Articular chondrocyte of knee joint (primary cell): ENCODE measurements around the gene RAB37. TPM values are rescaled to one million over a fixed set of nuclear protein-coding genes. Genes with fewer than 3 reads are reported as not detected.

ENCODE experiments used
- total RNA-seq: library from RNA; depleted of rRNA; stranded (reverse); fragments of >200 nt; gene quantifications from 2 replicates; pipeline ENCODE4 v1.2.3, GENCODE V29; 2012

RAB37 gene, protein sequence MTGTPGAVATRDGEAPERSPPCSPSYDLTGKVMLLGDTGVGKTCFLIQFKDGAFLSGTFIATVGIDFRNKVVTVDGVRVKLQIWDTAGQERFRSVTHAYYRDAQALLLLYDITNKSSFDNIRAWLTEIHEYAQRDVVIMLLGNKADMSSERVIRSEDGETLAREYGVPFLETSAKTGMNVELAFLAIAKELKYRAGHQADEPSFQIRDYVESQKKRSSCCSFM
- 1.0 and 1.3 TPM in 2 replicates for total RNA-seq

DNA sequence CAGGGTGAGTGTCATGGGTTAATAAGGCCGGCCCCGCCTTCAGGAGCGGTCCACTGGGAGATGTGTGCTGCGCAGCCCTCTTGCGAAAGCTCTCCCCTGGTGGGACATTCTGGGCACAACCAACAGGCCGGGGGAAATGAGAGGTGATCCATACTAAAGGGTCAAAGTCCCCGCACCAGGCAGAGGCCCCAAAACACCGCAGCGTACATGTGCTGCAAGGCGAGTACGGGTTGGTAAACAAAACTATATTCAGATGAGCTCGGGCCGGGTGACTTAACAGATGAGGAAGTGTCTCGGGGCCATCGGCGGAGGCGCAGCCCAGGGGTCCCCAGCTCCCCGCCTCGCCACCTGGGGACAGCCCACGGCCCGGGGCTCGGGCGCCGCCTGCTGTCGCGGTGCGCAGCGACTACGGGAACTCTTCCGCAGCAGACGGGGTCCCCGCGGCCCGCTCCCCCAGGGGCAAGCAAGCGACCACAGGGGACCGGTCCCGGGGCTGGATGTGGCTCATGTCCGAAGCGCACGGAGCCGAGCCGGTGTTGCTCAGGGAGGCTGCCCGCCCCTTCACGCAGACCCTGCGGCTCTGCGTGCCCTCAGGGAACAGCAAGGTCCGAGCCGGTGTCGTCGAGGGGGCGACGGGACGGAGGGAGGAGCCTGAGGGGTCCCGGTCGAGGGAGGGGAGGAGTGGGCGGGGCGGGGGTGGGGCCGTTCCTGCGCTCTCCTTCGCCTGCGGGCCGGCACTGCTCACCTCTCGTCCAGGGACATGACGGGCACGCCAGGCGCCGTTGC is at the start of gene RAB37:
Gene RAB37 (plus strand): TSS at position 744 of the 786 bp plus-strand sequence. CDS start 17 bp downstream, at position 761.

DNA sequence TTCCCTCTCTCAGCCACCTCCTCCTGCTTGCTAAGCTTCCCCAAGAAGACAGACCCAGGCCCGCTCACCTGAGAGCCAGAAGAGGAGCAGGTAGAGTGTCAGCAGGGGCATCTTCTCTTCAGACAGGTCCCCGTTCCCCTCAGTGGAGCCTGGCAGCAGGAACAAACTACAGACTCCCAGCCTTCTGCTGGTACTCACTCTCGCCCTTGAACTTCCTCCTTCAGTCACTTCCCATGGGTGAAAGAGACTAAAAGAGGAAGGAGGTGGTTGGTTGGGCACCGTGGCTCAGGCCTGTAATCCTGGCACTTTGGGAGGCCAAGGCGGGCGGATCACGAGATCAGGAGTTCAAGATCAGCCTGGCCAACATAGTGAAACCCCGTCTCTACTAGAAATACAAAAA is 24.3 kb upstream of the RAB37 start, which contains the start of gene CD300LF:
Gene CD300LF (minus strand): TSS at position 168 of the 400 bp plus-strand sequence. CDS start 57 bp downstream, at position 111.

DNA sequence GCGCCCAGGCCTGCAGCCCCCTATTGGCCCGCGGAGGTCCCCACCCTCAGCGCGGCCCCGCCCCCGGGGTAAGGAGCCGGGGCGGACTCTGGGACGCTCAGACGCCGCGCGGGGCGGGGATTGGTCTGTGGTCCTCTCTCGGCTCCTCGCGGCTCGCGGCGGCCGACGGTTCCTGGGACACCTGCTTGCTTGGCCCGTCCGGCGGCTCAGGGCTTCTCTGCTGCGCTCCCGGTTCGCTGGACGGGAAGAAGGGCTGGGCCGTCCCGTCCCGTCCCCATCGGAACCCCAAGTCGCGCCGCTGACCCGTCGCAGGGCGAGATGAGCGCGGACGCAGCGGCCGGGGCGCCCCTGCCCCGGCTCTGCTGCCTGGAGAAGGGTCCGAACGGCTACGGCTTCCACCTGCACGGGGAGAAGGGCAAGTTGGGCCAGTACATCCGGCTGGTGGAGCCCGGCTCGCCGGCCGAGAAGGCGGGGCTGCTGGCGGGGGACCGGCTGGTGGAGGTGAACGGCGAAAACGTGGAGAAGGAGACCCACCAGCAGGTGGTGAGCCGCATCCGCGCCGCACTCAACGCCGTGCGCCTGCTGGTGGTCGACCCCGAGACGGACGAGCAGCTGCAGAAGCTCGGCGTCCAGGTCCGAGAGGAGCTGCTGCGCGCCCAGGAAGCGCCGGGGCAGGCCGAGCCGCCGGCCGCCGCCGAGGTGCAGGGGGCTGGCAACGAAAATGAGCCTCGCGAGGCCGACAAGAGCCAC is 11.6 kb downstream of the RAB37 start, which contains the start of gene NHERF1:
Gene NHERF1 (plus strand): TSS at position 100 of the 750 bp plus-strand sequence. CDS start 219 bp downstream, at position 319.

DNA sequence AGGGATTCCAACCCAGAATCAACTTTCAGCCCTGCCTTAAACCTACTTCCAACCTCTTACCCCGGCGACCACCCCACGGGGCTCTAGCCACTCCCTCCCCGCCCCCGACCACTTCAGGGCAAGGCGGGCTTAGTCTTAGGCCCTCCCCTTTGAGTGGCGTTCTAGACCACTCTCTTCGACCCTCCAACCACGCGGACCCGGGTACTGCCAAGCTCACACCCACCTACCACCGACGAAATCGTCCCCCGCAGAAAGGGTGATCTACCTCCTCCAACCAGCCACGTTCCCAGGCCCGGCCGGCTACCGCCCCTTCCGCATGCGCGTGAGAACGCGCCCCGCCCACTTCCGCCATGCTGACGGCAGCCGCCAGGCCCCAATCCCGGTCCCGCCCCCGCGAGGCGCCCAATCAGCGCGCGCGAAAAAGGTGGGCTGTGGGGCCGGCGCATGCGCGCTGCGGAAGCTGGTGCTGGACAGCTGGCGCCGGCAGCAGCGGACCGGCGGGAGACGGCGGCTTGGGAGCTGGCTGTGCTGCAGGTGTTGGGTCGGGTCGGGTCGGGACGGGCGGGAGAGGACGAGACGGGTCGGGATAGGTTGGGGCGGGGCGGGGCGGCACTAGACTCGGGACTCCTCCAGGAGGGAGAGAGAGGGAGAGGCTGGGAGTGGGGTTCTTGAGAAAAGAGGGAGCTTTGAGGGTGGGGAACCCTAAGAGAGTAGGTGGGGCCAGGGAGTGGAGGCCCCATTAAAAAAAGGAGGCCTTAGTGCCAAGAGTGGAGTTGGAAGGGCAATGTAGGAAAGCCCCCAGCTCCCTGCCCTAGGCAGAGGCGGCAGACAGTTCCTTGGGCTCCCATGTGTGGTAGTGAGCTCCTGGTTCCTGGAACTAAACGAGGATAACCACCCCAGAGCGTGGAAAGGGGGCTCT is 39.2 kb downstream of the RAB37 start, which contains the start of gene NAT9:
Gene NAT9 (minus strand): TSS at position 302 of the 919 bp plus-strand sequence. CDS start 647 bp downstream, outside the sequence.

Other genes starting within 250 kb of the RAB37 start
- gene CD300LB, start 205.8 kb upstream of the RAB37 start, total RNA-seq = not detected in 2 replicates
- 0.91 and 1.1 TPM in 2 replicates for gene CD300C, start 191.1 kb upstream of the RAB37 start, total RNA-seq
- gene CD300H, start 169.7 kb upstream of the RAB37 start, total RNA-seq = not detected in 2 replicates
- gene CD300LD, start 145.0 kb upstream of the RAB37 start, total RNA-seq = not detected in 2 replicates
- under 0.01 TPM in 1 of 2 replicates, not detected in the other for gene CD300E, start 113.5 kb upstream of the RAB37 start, total RNA-seq
- gene CD300LF, start 24.3 kb upstream of the RAB37 start, total RNA-seq = not detected in 2 replicates
- 82.6 and 97.3 TPM in 2 replicates for gene NHERF1, start 11.4 kb downstream of the RAB37 start, total RNA-seq
- 20.0 and 27.4 TPM in 2 replicates for gene NAT9, start 39.1 kb downstream of the RAB37 start, total RNA-seq
- gene GRIN2C, start 122.6 kb downstream of the RAB37 start, total RNA-seq = under 0.01 and 0.11 TPM in 2 replicates
- 8.5 and 14.3 TPM in 2 replicates for gene FDXR, start 135.7 kb downstream of the RAB37 start, total RNA-seq
- gene FADS6, start 156.4 kb downstream of the RAB37 start, total RNA-seq = not detected in 2 replicates
- not detected in 2 replicates for gene USH1G, start 186.0 kb downstream of the RAB37 start, total RNA-seq
- gene OTOP2, start 187.0 kb downstream of the RAB37 start, total RNA-seq = not detected in 2 replicates
- gene OTOP3, start 198.6 kb downstream of the RAB37 start, total RNA-seq = not detected in 2 replicates
- 0.32 TPM in 1 of 2 replicates, not detected in the other for gene HID1, start 235.5 kb downstream of the RAB37 start, total RNA-seq